ENCODE measurements around the gene CLIC3. TPM values are rescaled to one million over a fixed set of nuclear protein-coding genes. Genes with fewer than 3 reads are reported as not detected.

CLIC3 gene
- total and polyA plus RNA-seq, 12 donors, result 0.22 to 6.4 (median 0.93) TPM; not detected in 3

DNA sequence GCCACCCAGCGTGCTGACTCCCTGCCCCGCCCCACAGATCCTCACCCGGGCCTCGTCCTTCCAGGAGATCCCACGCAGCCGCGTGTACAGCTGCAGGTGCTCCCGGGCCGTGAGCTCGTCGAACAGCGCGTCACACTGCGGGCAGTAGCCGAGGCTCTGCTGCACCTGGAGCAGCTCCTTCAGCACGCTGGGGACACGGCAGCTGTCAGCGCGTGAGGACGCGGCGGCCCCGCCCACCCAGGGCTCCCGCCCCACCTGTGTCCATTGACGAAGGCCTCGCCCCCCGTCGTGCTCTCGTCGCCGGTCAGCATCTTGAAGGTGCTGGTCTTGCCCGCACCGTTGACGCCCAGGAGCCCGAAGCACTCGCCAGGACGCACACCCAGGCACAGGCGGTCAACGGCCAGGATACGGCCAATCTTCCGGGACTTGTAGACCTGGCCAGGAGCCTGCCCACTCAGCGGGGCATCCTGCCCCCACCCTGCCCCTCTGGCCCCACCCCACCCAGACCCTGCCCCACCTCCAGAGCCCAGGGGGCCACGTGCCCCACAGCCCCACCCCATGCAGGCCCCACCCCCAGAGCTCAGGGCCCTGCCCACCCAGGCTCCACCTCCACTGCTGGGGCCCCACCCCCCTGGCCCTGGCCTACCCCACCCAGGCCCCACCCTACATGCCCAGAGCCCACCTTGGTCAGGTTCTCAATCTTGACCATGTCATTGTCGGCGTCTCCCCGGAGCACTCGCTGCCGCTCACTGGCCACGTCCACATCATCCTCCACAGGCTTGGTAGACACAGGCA is 13.8 kb upstream of the CLIC3 start:
- intact Hi-C loops (cut with DNase I), result no loop called here
- Histone ChIP-seq H3K36me3 (replicated peaks in 1 of 2) (peaks cover 0 to 24% of the 10 kb centered on the region in 2 donors), H3K9me3 (replicated peaks in 1 of 3) (no peaks in the 10 kb centered on the region), H3K4me1 (replicated peaks in 1 of 2) (no peaks in the 10 kb centered on the region), H3K27ac (no peak overlapping the region), H3K27me3 (no peaks in the 10 kb centered on the region), H3K4me3 (no peak overlapping the region)
- 95 to 99% (median 96%) methylated on average over 19 to 49 of the region's 49 CpGs for WGBS, 4 donors
- DNase-seq, result no peak
- TF ChIP-seq POLR2A (IDR thresholded peaks at IDR 0.05), result no peak
- TF ChIP-seq, protein P1, sequence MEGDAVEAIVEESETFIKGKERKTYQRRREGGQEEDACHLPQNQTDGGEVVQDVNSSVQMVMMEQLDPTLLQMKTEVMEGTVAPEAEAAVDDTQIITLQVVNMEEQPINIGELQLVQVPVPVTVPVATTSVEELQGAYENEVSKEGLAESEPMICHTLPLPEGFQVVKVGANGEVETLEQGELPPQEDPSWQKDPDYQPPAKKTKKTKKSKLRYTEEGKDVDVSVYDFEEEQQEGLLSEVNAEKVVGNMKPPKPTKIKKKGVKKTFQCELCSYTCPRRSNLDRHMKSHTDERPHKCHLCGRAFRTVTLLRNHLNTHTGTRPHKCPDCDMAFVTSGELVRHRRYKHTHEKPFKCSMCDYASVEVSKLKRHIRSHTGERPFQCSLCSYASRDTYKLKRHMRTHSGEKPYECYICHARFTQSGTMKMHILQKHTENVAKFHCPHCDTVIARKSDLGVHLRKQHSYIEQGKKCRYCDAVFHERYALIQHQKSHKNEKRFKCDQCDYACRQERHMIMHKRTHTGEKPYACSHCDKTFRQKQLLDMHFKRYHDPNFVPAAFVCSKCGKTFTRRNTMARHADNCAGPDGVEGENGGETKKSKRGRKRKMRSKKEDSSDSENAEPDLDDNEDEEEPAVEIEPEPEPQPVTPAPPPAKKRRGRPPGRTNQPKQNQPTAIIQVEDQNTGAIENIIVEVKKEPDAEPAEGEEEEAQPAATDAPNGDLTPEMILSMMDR (IDR thresholded peaks at IDR 0.05), result no peak

- no peaks in the 10 kb centered on the region for H3K9me3 ChIP-seq (replicated peaks in 1 of 3)
- TF ChIP-seq POLR2A (IDR thresholded peaks at IDR 0.05), result no peak
- TF ChIP-seq, protein P1 (IDR thresholded peaks at IDR 0.05), result no peak
- WGBS, 4 donors, result 91 to 100% (median 94%) methylated on average over 6 to 18 of the region's 18 CpGs
- no peak overlapping the region for H3K27ac ChIP-seq
- intact Hi-C loops (cut with DNase I), result no loop called here
- no peaks in the 10 kb centered on the region for H3K4me1 ChIP-seq (replicated peaks in 1 of 2)
- H3K36me3 ChIP-seq (replicated peaks in 1 of 2), result peaks cover 0 to 16% of the 10 kb centered on the region in 2 donors
- no peaks in the 10 kb centered on the region for H3K27me3 ChIP-seq
- no peak for DNase-seq
- H3K4me3 ChIP-seq, result no peak overlapping the region
Measured at GRCh38 chr9:137009217-137009616, 12.8 kb upstream of the CLIC3 start.

DNA sequence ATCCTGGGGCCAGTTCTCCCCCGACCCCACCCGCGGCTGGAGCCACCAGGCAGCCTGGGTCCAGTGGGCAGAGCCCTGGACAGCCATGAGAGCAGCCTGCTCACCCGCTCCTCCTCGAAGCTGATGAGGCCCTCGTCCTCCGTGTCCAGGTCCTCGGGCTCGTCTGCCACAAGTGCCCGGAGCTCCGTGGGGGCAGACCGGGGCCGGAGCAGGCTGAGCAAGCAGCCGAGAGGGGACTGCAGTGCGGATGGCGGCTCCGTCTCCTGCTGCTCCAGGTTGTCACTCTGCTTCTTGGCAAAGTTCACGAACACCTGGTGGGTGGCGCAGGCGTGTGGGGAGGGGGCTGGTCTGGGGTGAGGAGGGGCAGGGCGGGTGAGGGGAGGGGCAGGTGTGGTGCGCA is 11.9 kb upstream of the CLIC3 start:
- TF ChIP-seq, protein P1 (IDR thresholded peaks at IDR 0.05), result no peak
- no peak for TF ChIP-seq POLR2A (IDR thresholded peaks at IDR 0.05)
- 82 to 94% (median 92%) methylated on average over 2 to 22 of the region's 22 CpGs for WGBS, 4 donors
- H3K4me1 ChIP-seq (replicated peaks in 1 of 2), result no peaks in the 10 kb centered on the region
- H3K4me3 ChIP-seq, result no peak overlapping the region
- H3K9me3 ChIP-seq (replicated peaks in 1 of 3), result no peaks in the 10 kb centered on the region
- intact Hi-C loops (cut with DNase I), result no loop called here
- no peaks in the 10 kb centered on the region for H3K27me3 ChIP-seq
- no peak overlapping the region for H3K27ac ChIP-seq
- H3K36me3 ChIP-seq (replicated peaks in 1 of 2), result peaks cover 0 to 14% of the 10 kb centered on the region in 2 donors
- no peak for DNase-seq

DNA sequence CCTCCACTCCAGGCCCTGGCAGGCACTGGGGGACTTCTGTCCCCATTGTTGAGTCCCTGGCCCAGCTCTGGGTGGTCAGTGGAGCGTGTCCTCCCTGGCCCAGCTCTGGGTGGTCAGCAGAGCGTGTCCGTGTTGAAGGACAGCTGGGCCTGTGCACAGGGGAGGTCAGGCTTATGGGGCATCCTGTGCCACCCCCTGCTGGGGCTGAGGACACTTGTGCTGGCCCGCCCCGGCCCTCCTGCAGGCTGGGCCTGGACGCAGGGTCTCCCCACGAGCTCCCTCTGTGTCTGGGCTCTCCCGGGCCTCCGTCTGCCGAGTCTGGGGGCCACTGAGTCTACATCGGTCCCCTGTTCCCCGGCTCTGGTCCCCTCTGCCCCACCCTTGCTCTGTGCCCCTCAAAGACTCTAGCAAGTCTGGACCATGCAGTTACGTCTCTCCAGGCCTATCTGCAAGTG is 11.5 kb upstream of the CLIC3 start:
- TF ChIP-seq, protein P1 (IDR thresholded peaks at IDR 0.05), result no peak
- TF ChIP-seq POLR2A (IDR thresholded peaks at IDR 0.05), result no peak
- no peaks in the 10 kb centered on the region for H3K9me3 ChIP-seq (replicated peaks in 1 of 3)
- 91 to 100% (median 94%) methylated on average over 2 to 13 of the region's 13 CpGs for WGBS, 4 donors
- H3K27me3 ChIP-seq, result no peaks in the 10 kb centered on the region
- DNase-seq, result no peak
- H3K36me3 ChIP-seq (replicated peaks in 1 of 2), result peaks cover 0 to 14% of the 10 kb centered on the region in 2 donors
- no peak overlapping the region for H3K27ac ChIP-seq
- H3K4me3 ChIP-seq, result no peak overlapping the region
- H3K4me1 ChIP-seq (replicated peaks in 1 of 2), result no peaks in the 10 kb centered on the region
- intact Hi-C loops (cut with DNase I), result no loop called here
